Mesendoderm (in vitro differentiated cells): ENCODE measurements around the gene PIK3R6.

Source experiments
- DNase-seq: peaks from one replicate; pipeline ENCODE4 v3.0.0; 2013
- H2AK5ac ChIP-seq: 2 replicates; pipeline ENCODE4 v1.6.1; 2013; ENCODE audit warnings: low read length, inconsistent platforms
- H2BK120ac ChIP-seq: 2 replicates; pipeline ENCODE4 v1.6.1; 2013; ENCODE audit warnings: low read depth, mild to moderate bottlenecking, low read length, moderate library complexity, mixed read lengths
- H2BK15ac ChIP-seq: replicated peaks from 2 replicates; pipeline ENCODE4 v1.6.1; 2013; ENCODE audit warnings: low read depth, mild to moderate bottlenecking, moderate library complexity
- H2BK5ac ChIP-seq: 2 replicates; pipeline ENCODE4 v1.6.1; 2013; ENCODE audit warnings: low read length, inconsistent platforms
- H3K18ac ChIP-seq: 2 replicates; pipeline ENCODE4 v1.6.1; 2013; ENCODE audit warnings: mild to moderate bottlenecking, low read length, mixed read lengths
- H3K23ac ChIP-seq: one replicate; pipeline ENCODE4 v1.6.1; 2013; ENCODE audit warnings: low read length
- H3K27ac ChIP-seq: 2 replicates; pipeline ENCODE4 v1.5.1; 2013; ENCODE audit warnings: low read depth, mild to moderate bottlenecking, inconsistent platforms, low read length, moderate library complexity
- H3K27me3 ChIP-seq: 2 replicates; pipeline ENCODE4 v1.6.1; 2013; ENCODE audit warnings: low read length, control low read depth, mild to moderate bottlenecking, inconsistent platforms; ENCODE audit not compliant: insufficient read depth, poor library complexity
- H3K36me3 ChIP-seq: 2 replicates; pipeline ENCODE4 v1.6.1; 2013; ENCODE audit warnings: low read length, inconsistent platforms; ENCODE audit not compliant: control insufficient read depth, insufficient read depth
- H3K4ac ChIP-seq: one replicate; pipeline ENCODE4 v1.6.1; 2013; ENCODE audit warnings: low read depth, mild to moderate bottlenecking, low read length, moderate library complexity
- H3K4me1 ChIP-seq: 2 replicates; pipeline ENCODE4 v1.6.1; 2013; ENCODE audit warnings: low read depth, low read length, inconsistent platforms; ENCODE audit not compliant: control insufficient read depth
- H3K4me2 ChIP-seq: 2 replicates; pipeline ENCODE4 v1.6.1; 2013; ENCODE audit warnings: low read length
- H3K4me3 ChIP-seq: 2 replicates; pipeline ENCODE4 v1.5.1; 2013; ENCODE audit warnings: mild to moderate bottlenecking, low read length
- H3K56ac ChIP-seq: one replicate; pipeline ENCODE4 v1.6.1; 2013; ENCODE audit warnings: low read length
- H3K79me1 ChIP-seq: 2 replicates; pipeline ENCODE4 v1.6.1; 2013; ENCODE audit warnings: low read length, inconsistent platforms
- H3K79me2 ChIP-seq: 2 replicates; pipeline ENCODE4 v1.6.1; 2013; ENCODE audit warnings: mild to moderate bottlenecking, low read length; ENCODE audit not compliant: control insufficient read depth, insufficient read depth
- H3K9ac ChIP-seq: 2 replicates; pipeline ENCODE4 v1.6.1; 2013; ENCODE audit warnings: low read length, inconsistent platforms
- H4K5ac ChIP-seq: one replicate; pipeline ENCODE4 v1.6.1; 2013; ENCODE audit warnings: low read length
- H4K8ac ChIP-seq: one replicate; pipeline ENCODE4 v1.6.1; 2013; ENCODE audit warnings: low read depth, mild to moderate bottlenecking, control low read depth, low read length, moderate library complexity
- WGBS: extraction: QIAGEN DNeasy Blood & Tissue Kit; methylation state at CpG from one replicate; pipeline ENCODE4 v1.1.7; 2013; ENCODE audit warnings: low lambda C conversion rate, missing lambda C conversion rate; ENCODE audit not compliant: insufficient coverage; ENCODE audit errors: extremely low coverage; 5-methylcytosine and 5-hydroxymethylcytosine counted together

The PIK3R6 gene

DNA sequence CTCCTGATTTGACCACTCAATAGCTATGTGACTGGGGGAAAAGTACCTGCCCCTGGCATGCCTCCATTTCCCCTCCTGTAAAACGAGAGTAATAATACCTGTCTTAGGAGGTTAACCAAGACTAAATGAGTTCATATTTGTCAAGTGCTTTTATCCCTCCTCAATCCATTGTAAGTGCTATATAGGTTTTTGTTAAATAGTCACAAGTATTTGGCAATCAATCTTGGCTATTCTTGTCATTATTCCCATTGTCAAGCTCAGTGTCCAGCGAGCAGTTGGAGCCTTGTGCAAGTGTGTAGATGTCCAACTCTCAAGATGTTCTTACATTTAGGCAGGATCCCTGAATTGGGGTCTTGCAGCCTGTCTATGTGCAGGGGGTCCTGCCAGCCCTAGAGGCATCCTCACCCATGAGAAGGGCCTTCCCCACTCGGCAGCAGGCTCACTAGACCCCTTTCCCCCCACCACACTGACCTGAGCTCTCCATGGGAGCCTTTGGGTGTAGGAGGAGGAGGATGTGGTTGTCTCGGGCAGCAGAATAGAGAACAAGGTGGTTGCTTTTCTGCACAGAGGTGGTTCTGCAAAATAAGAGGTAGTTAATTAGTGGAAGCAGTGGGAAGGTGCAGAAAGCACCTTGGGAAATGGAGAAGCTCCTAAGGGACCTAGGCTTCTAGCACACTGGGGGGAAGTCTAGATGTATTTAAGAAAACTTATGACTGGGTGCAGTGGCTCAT is 18.0 kb downstream of the PIK3R6 start:
- no peaks in the 10 kb centered on the region for H3K79me2 ChIP-seq
- H2AK5ac ChIP-seq = no peak overlapping the region
- no peak overlapping the region for H3K27ac ChIP-seq
- H3K79me1 ChIP-seq = no peaks in the 10 kb centered on the region
- H3K4me1 ChIP-seq = peaks cover 4% of the 10 kb centered on the region
- H4K8ac ChIP-seq = no peak overlapping the region
- no peaks in the 10 kb centered on the region for H3K27me3 ChIP-seq
- no peak overlapping the region for H2BK120ac ChIP-seq
- H4K5ac ChIP-seq = no peak overlapping the region
- H3K18ac ChIP-seq = no peak overlapping the region
- no peak overlapping the region for H3K4me3 ChIP-seq
- H3K9ac ChIP-seq = no peak overlapping the region
- H2BK5ac ChIP-seq = no peak overlapping the region
- no peak for DNase-seq
- no peaks in the 10 kb centered on the region for H3K36me3 ChIP-seq
- no peak overlapping the region for H2BK15ac ChIP-seq
- H3K23ac ChIP-seq = no peak overlapping the region
- no peak overlapping the region for H3K56ac ChIP-seq
- no peak overlapping the region for H3K4ac ChIP-seq
- H3K4me2 ChIP-seq = no peak overlapping the region
- no CpG with 5 or more reads among the region's 4 CpGs for WGBS

- Histone ChIP-seq H2BK5ac (no peak overlapping the region), H4K5ac (no peak overlapping the region), H3K79me2 (no peaks in the 10 kb centered on the region), H3K36me3 (no peaks in the 10 kb centered on the region), H3K56ac (no peak overlapping the region), H3K4me1 (peaks cover 4% of the 10 kb centered on the region), H2BK15ac (no peak overlapping the region), H3K4me3 (no peak overlapping the region), H3K27ac (no peak overlapping the region), H3K79me1 (no peaks in the 10 kb centered on the region), H3K4ac (no peak overlapping the region), H3K18ac (no peak overlapping the region), H4K8ac (no peak overlapping the region), H3K27me3 (no peaks in the 10 kb centered on the region), H3K23ac (no peak overlapping the region), H2AK5ac (no peak overlapping the region), H3K4me2 (no peak overlapping the region), H3K9ac (no peak overlapping the region), H2BK120ac (no peak overlapping the region)
- WGBS = no CpG with 5 or more reads among the region's 2 CpGs
- DNase-seq = no peak
Measured at GRCh38 chr17:8847891-8848290, 19.6 kb downstream of the PIK3R6 start.

- peak overlapping the region; percentile 14 for H3K9ac ChIP-seq
- no peak overlapping the region for H4K8ac ChIP-seq
- H3K18ac ChIP-seq = no peak overlapping the region
- H2BK15ac ChIP-seq = no peak overlapping the region
- no peak overlapping the region for H3K4me2 ChIP-seq
- H3K79me2 ChIP-seq = no peaks in the 10 kb centered on the region
- no peaks in the 10 kb centered on the region for H3K27me3 ChIP-seq
- no peaks in the 10 kb centered on the region for H3K79me1 ChIP-seq
- no peak overlapping the region for H2BK120ac ChIP-seq
- H3K23ac ChIP-seq = no peak overlapping the region
- peaks cover 4% of the 10 kb centered on the region for H3K4me1 ChIP-seq
- no peaks in the 10 kb centered on the region for H3K36me3 ChIP-seq
- H3K56ac ChIP-seq = peak overlapping the region; percentile 57
- no peak overlapping the region for H2AK5ac ChIP-seq
- H3K4ac ChIP-seq = no peak overlapping the region
- peak overlapping the region; percentile 59 for H4K5ac ChIP-seq
- DNase-seq = peak; percentile 92
- no peak overlapping the region for H3K27ac ChIP-seq
- no peak overlapping the region for H2BK5ac ChIP-seq
- H3K4me3 ChIP-seq = no peak overlapping the region
Measured at GRCh38 chr17:8846768-8847211, 20.7 kb downstream of the PIK3R6 start.

GRCh38 chr17:8844229-8845218 is 22.9 kb downstream of the PIK3R6 start:
- Histone ChIP-seq H3K18ac (no peak overlapping the region), H3K36me3 (no peaks in the 10 kb centered on the region), H3K4ac (no peak overlapping the region), H2BK15ac (no peak overlapping the region), H3K23ac (no peak overlapping the region), H2BK120ac (no peak overlapping the region), H3K56ac (no peak overlapping the region), H3K4me1 (peaks cover 4% of the 10 kb centered on the region), H3K79me2 (no peaks in the 10 kb centered on the region), H2AK5ac (peak overlapping the region; percentile 14), H4K8ac (no peak overlapping the region), H3K4me3 (no peak overlapping the region), H3K79me1 (no peaks in the 10 kb centered on the region), H3K27ac (no peak overlapping the region), H3K9ac (no peak overlapping the region), H4K5ac (no peak overlapping the region), H2BK5ac (no peak overlapping the region), H3K27me3 (no peaks in the 10 kb centered on the region), H3K4me2 (no peak overlapping the region)
- WGBS = no CpG with 5 or more reads among the region's 9 CpGs
- no peak for DNase-seq

GRCh38 chr17:8843344-8843743 is 24.1 kb downstream of the PIK3R6 start:
- Histone ChIP-seq H2BK15ac (no peak overlapping the region), H3K4ac (no peak overlapping the region), H3K9ac (no peak overlapping the region), H3K23ac (no peak overlapping the region), H4K5ac (no peak overlapping the region), H2BK120ac (no peak overlapping the region), H3K79me1 (no peaks in the 10 kb centered on the region), H2AK5ac (no peak overlapping the region), H3K4me3 (no peak overlapping the region), H2BK5ac (no peak overlapping the region), H3K4me1 (peaks cover 4% of the 10 kb centered on the region), H3K79me2 (no peaks in the 10 kb centered on the region), H3K18ac (no peak overlapping the region), H3K4me2 (no peak overlapping the region), H3K56ac (no peak overlapping the region), H3K27me3 (no peaks in the 10 kb centered on the region), H3K36me3 (no peaks in the 10 kb centered on the region), H3K27ac (no peak overlapping the region), H4K8ac (no peak overlapping the region)
- no peak for DNase-seq
- no CpG with 5 or more reads among the region's 2 CpGs for WGBS
